GM21360 (cell line): ENCODE results near the gene LBHD1.
A peak's percentile ranks its signal among the peaks of the same experiment; 100 is the strongest.
"Not testable (repeated sequence)": the region's sequence is repeated elsewhere in the genome, so short reads cannot be mapped to it uniquely, and the experiment has no call there.

ENCODE experiments used
- ATAC-seq: cut with Tn5 transposase; IDR thresholded peaks from one replicate; pipeline ENCODE4 v1.9.1; 2021; ENCODE audit warnings: mild to moderate bottlenecking, moderate library complexity; ENCODE audit not compliant: unreplicated experiment

LBHD1 gene

GRCh38 chr11:62621567-62622470, 50.2 kb downstream of the LBHD1 start, which contains the start of gene B3GAT3:
B3GAT3 (minus strand) TSS chr11:62621986; CDS start chr11:62621947, 39 bp downstream.
- peak; percentile 90 for ATAC-seq

- no peak for ATAC-seq
Measured at GRCh38 chr11:62621027-62621566, 51.0 kb downstream of the LBHD1 start.

GRCh38 chr11:62616957-62617356, 55.1 kb downstream of the LBHD1 start:
- ATAC-seq, result not testable (repeated sequence)

- no peak for ATAC-seq
Measured at GRCh38 chr11:62615521-62615920, 56.5 kb downstream of the LBHD1 start.

- ATAC-seq, result no peak
Measured at GRCh38 chr11:62614275-62614674, 57.8 kb downstream of the LBHD1 start.

GRCh38 chr11:62613291-62613778, 58.7 kb downstream of the LBHD1 start:
- ATAC-seq, result no peak
